H1 (cell line): ENCODE data around the gene RPL22L1. TPM values are rescaled to one million over a fixed set of nuclear protein-coding genes. Genes with fewer than 3 reads are reported as not detected.

Experiments used
- ATF2 ChIP-seq: IDR thresholded peaks from 2 replicates; pipeline ENCODE4 v1.6.1; 2012; ENCODE audit warnings: low read length, inconsistent platforms
- ATF3 ChIP-seq: IDR thresholded peaks from 2 replicates; pipeline ENCODE4 v1.6.1; 2011; ENCODE audit warnings: low read depth, mild to moderate bottlenecking, low read length; ENCODE audit not compliant: insufficient read depth
- BRCA1 ChIP-seq: IDR thresholded peaks from 2 replicates; pipeline ENCODE4 v1.6.1; 2012; ENCODE audit warnings: low read depth, low read length, improper control_type of control experiment
- CHD7 ChIP-seq: fragments of 300-600 bp; sonication (generic); IDR thresholded peaks from 2 replicates; pipeline ENCODE4 v1.7.1; 2012; ENCODE audit warnings: low read length, moderate library complexity, mild to moderate bottlenecking, inconsistent platforms; ENCODE audit not compliant: insufficient replicate concordance
- E2F6 ChIP-seq: IDR thresholded peaks from 2 replicates; pipeline ENCODE4 v1.6.1; 2012; ENCODE audit warnings: inconsistent platforms
- NANOG ChIP-seq: IDR thresholded peaks from 2 replicates; pipeline ENCODE4 v1.6.1; 2011; ENCODE audit warnings: low read length, low read depth, mild to moderate bottlenecking, inconsistent platforms; ENCODE audit not compliant: insufficient read depth, poor library complexity, severe bottlenecking
- polyA plus RNA-seq, 7 experiments: library from polyadenylated mRNA; depleted of rRNA in 3 of 7; stranded (reverse) in 5 of 7; unstranded in 2 of 7; fragments of >200 nt in 5 of 7; fragments of 200-250 nt in 2 of 7; gene quantifications; 1 replicate in 5 of 7; 2 replicates in 1 of 7; 4 replicates in 1 of 7; pipeline versions ENCODE4 v1.2.1 to v1.2.3, GENCODE V29; 2011 to 2013; ENCODE audit warnings: missing spikeins in 2 of 7, mixed read lengths in 2 of 7
- total RNA-seq: library from RNA; stranded (reverse); fragmentation: NEBNext Ultra II Directional; extraction: Animal tissue kit (Norgen Biotek cat#: 25700); gene quantifications from 2 replicates; pipeline ENCODE4 v1.2.1, GENCODE V29; 2021

Gene RPL22L1
- total and polyA plus RNA-seq, 2 of the 8 experiments (the other 6 are each of a cell fraction or from before 2014, with no cell fraction given) = 99.9 to 280 TPM

GRCh38 chr3:170862618-170863374 is 7.2 kb downstream of the RPL22L1 start (continued):
- no peak for TF ChIP-seq CHD7
- TF ChIP-seq ATF3 = no peak
- TF ChIP-seq NANOG = no peak
- no peak for TF ChIP-seq ATF2
- TF ChIP-seq BRCA1 = no peak
- TF ChIP-seq E2F6 = no peak
